GM12874 (cell line): ENCODE results near the gene PLCH2.

Experiments used
- CTCF ChIP-seq: IDR thresholded peaks from 2 replicates; pipeline ENCODE4 v1.5.1; 2011; ENCODE audit warnings: low read depth, mild to moderate bottlenecking, control low read depth, low read length, moderate library complexity; ENCODE audit not compliant: insufficient read depth

Gene PLCH2

GRCh38 chr1:2523891-2524609 lies 48.0 kb downstream of the PLCH2 start:
- no peak for TF ChIP-seq CTCF

GRCh38 chr1:2525572-2525919 lies 49.5 kb downstream of the PLCH2 start:
- TF ChIP-seq CTCF = no peak

- no peak for TF ChIP-seq CTCF
Measured at GRCh38 chr1:2525920-2526823, 50.1 kb downstream of the PLCH2 start, which contains the start of gene PANK4. TSS of gene PANK4 (minus strand) at chr1:2526596. CDS start at chr1:2526587, 9 bp downstream.

GRCh38 chr1:2526824-2527555 lies 50.9 kb downstream of the PLCH2 start:
- no peak for TF ChIP-seq CTCF

GRCh38 chr1:2527556-2527860 lies 51.4 kb downstream of the PLCH2 start:
- no peak for TF ChIP-seq CTCF

- TF ChIP-seq CTCF = no peak
Measured at GRCh38 chr1:2528016-2528415, 51.9 kb downstream of the PLCH2 start.

- TF ChIP-seq CTCF = no peak
Measured at GRCh38 chr1:2528611-2528965, 52.5 kb downstream of the PLCH2 start.
